SK-N-SH (cell line): ENCODE results near the gene OR10A4. TPM values are rescaled to one million over a fixed set of nuclear protein-coding genes. Genes with fewer than 3 reads are reported as not detected.

Source experiments
- CTCF ChIA-PET: fragments of 300-600, 350-600 bp; formaldehyde crosslinking; extraction: SDS; loops from one replicate; lab custom pipeline; 2021; lab: Yijun Ruan, JAX
- POLR2A ChIA-PET: fragments of 350-600 bp; sonication (Branson Sonifier 250); formaldehyde crosslinking; extraction: SDS; loops from one replicate; lab custom pipeline; 2020; ENCODE audit warnings: antibody characterized with exemption, inconsistent platforms; lab: Yijun Ruan, JAX
- DNase-seq: peaks from one replicate; pipeline ENCODE4 v3.0.0; 2012
- H2AFZ ChIP-seq: fragments of 200-600 bp; sonication (generic); 2 replicates; pipeline ENCODE4 v1.8.1; 2016; ENCODE audit warnings: antibody characterized with exemption, mild to moderate bottlenecking, low read depth
- H3F3A ChIP-seq: fragments of 200-600 bp; sonication (generic); replicated peaks from 2 replicates; pipeline ENCODE3; 2016; ENCODE audit warnings: antibody characterized with exemption, mild to moderate bottlenecking; ENCODE audit not compliant: insufficient read depth
- H3K27ac ChIP-seq, 2 experiments: fragments of 200-500 bp in 1 of 2; fragments of 200-600 bp in 1 of 2; sonication (Bioruptor generic) in 1 of 2; sonication (generic), shearing (Covaris generic) in 1 of 2; 2 replicates each; pipeline versions ENCODE4 v1.5.1 to v1.6.1; 2014 to 2016; ENCODE audit warnings: low read depth in 2 of 2, inconsistent platforms in 1 of 2, low read length in 1 of 2, mild to moderate bottlenecking in 1 of 2, mixed read lengths in 1 of 2
- H3K27me3 ChIP-seq: fragments of 200-600 bp; sonication (generic), shearing (Covaris generic); 2 replicates; pipeline ENCODE4 v1.6.1; 2016; ENCODE audit warnings: mixed run types; ENCODE audit not compliant: insufficient read depth
- H3K36me3 ChIP-seq, 2 experiments: fragments of 200-500 bp in 1 of 2; fragments of 200-600 bp in 1 of 2; sonication (Bioruptor generic) in 1 of 2; sonication (generic) in 1 of 2; replicated peaks in 1 of 2; 2 replicates each; pipeline versions ENCODE3 to v1.5.1; 2014 to 2016; ENCODE audit warnings: low read length in 1 of 2, mild to moderate bottlenecking in 1 of 2; ENCODE audit not compliant: insufficient read depth in 2 of 2, control insufficient read depth in 1 of 2
- H3K4me1 ChIP-seq, 2 experiments: fragments of 200-500 bp in 1 of 2; fragments of 200-600 bp in 1 of 2; sonication (Bioruptor generic) in 1 of 2; sonication (generic), shearing (Covaris generic) in 1 of 2; 2 replicates each; pipeline versions ENCODE4 v1.5.1 to v1.6.1; 2014 to 2016; ENCODE audit warnings: low read depth in 1 of 2, low read length in 1 of 2, mixed run types in 1 of 2; ENCODE audit not compliant: insufficient read depth in 2 of 2, control insufficient read depth in 1 of 2
- H3K4me2 ChIP-seq: fragments of 200-600 bp; sonication (generic), shearing (Covaris generic); 2 replicates; pipeline ENCODE4 v1.6.1; 2017; ENCODE audit warnings: mixed run types
- H3K4me3 ChIP-seq, 2 experiments: fragments of 200-500 bp in 1 of 2; fragments of 200-600 bp in 1 of 2; sonication (Bioruptor generic) in 1 of 2; sonication (generic), shearing (Covaris generic) in 1 of 2; 2 replicates each; pipeline versions ENCODE4 v1.5.1 to v1.8.1; 2014 to 2016; ENCODE audit warnings: low read depth in 2 of 2, inconsistent platforms in 1 of 2, low read length in 1 of 2, mild to moderate bottlenecking in 1 of 2, mixed read lengths in 1 of 2, moderate library complexity in 1 of 2
- H3K79me2 ChIP-seq: fragments of 200-600 bp; sonication (generic); 2 replicates; pipeline ENCODE4 v1.8.1; 2017; ENCODE audit warnings: mild to moderate bottlenecking; ENCODE audit not compliant: insufficient read depth
- H3K9ac ChIP-seq: fragments of 200-600 bp; sonication (generic); 2 replicates; pipeline ENCODE4 v1.6.1; 2017; ENCODE audit warnings: mixed run types
- H3K9me2 ChIP-seq: fragments of 200-600 bp; sonication (generic); 2 replicates; pipeline ENCODE4 v1.6.1; 2017; ENCODE audit warnings: mixed run types
- H3K9me3 ChIP-seq: fragments of 200-600 bp; sonication (generic); 2 replicates; pipeline ENCODE4 v1.6.1; 2017; ENCODE audit warnings: mixed run types, mild to moderate bottlenecking, moderate library complexity
- H4K20me1 ChIP-seq: fragments of 200-600 bp; sonication (generic); 2 replicates; pipeline ENCODE4 v1.6.1; 2017; ENCODE audit warnings: mild to moderate bottlenecking, mixed run types; ENCODE audit not compliant: insufficient read depth
- CHD2 ChIP-seq: fragments of 150-350 bp; IDR thresholded peaks from 2 replicates; pipeline ENCODE4 v1.6.1; 2018; ENCODE audit warnings: low read length; ENCODE audit not compliant: partially characterized antibody
- EP300 ChIP-seq, 2 experiments: IDR thresholded peaks; 2 replicates each; pipeline versions ENCODE4 v1.4.0 to v1.6.1; 2012; ENCODE audit warnings: borderline replicate concordance in 1 of 2, low read depth in 1 of 2, low read length in 1 of 2
- EZH2phosphoT487 ChIP-seq: fragments of 200-600 bp; sonication (generic); IDR thresholded peaks from 2 replicates; pipeline ENCODE4 v1.6.1; 2017; ENCODE audit warnings: low read depth, mixed run types, mild to moderate bottlenecking, antibody characterized with exemption, moderate library complexity, borderline replicate concordance
- GABPA ChIP-seq: IDR thresholded peaks from 2 replicates; pipeline ENCODE4 v1.4.0; 2012; ENCODE audit warnings: low read depth, mild to moderate bottlenecking
- MEF2A ChIP-seq: IDR thresholded peaks from 2 replicates; pipeline ENCODE4 v1.4.0; 2012; ENCODE audit warnings: low read depth, borderline replicate concordance
- NRF1 ChIP-seq: IDR thresholded peaks from 2 replicates; pipeline ENCODE4 v1.6.1; 2012; ENCODE audit warnings: low read depth, mild to moderate bottlenecking, low read length
- POLR2AphosphoS5 ChIP-seq: IDR thresholded peaks from 2 replicates; pipeline ENCODE4 v1.6.1; 2012; ENCODE audit warnings: low read depth, low read length
- RCOR1 ChIP-seq: fragments of 150-350 bp; IDR thresholded peaks from 2 replicates; pipeline ENCODE4 v1.6.1; 2017; ENCODE audit warnings: antibody characterized with exemption, low read length
- YY1 ChIP-seq: IDR thresholded peaks from 2 replicates; pipeline ENCODE4 v1.4.0; 2012; ENCODE audit warnings: low read depth, mild to moderate bottlenecking
- WGBS: methylation state at CpG from one replicate; pipeline ENCODE4 v1.1.6; 2017; ENCODE audit warnings: low lambda C conversion rate; 5-methylcytosine and 5-hydroxymethylcytosine counted together
- polyA plus RNA-seq, 3 experiments: library from polyadenylated mRNA; depleted of rRNA; stranded (reverse); fragments of >200 nt; gene quantifications; 2 replicates each; pipeline ENCODE4 v1.2.3, GENCODE V29; 2012
- TF ChIP-seq, protein P1 (sequence below): IDR thresholded peaks from 2 replicates; pipeline ENCODE4; 2012
- TF ChIP-seq, protein P2 (sequence below): fragments of 150-350 bp; IDR thresholded peaks from 2 replicates; pipeline ENCODE4 v1.6.1; 2016; ENCODE audit warnings: mild to moderate bottlenecking, low read depth, low read length
- TF ChIP-seq, protein P3 (sequence below): fragments of 150-350 bp; IDR thresholded peaks from 2 replicates; pipeline ENCODE4 v1.6.1; 2017; ENCODE audit warnings: antibody characterized with exemption, low read length, low read depth, borderline replicate concordance

The OR10A4 gene
- polyA plus RNA-seq, 1 of the 3 experiments (the other 2 are of a cell fraction) = not detected

GRCh38 chr11:6889835-6890234, 13.4 kb downstream of the OR10A4 start:
- POLR2A ChIA-PET = no interaction called here
- no peaks in the 10 kb centered on the region for H3K9me3 ChIP-seq

DNA sequence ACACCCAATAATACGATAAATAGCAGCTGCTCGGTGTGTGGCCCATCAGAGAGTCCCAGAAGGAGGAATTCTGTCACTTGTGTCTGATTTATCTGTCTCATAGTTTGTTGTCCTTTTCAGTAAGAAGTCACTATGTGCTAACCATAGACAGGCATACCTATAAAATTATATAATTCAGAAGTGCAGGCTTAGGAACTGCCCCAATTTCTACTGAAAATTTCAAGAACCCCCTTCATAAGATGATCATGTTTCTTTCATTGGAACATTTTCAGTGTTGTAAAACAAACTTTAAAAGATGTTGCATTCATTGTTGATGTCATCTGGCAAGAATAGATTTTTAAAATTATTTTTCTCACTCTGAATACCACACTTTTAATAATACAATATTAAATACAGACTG, 16.0 kb downstream of the OR10A4 start, which contains the start of gene OR2D2:
TSS of gene OR2D2 (minus strand) at position 101 of the 400 bp plus-strand sequence. CDS start at position 101, 0 bp downstream.
- ChIA-PET POLR2A (no interaction called here), CTCF (no interaction called here)
- no peaks in the 10 kb centered on the region for H3K36me3 ChIP-seq
- no peak within 1 kb of the TSS for H3K4me2 ChIP-seq
- no peak within 1 kb of the TSS for H3K27ac ChIP-seq
- no peak for DNase-seq
- no peaks in the 10 kb centered on the region for H3K9me3 ChIP-seq
- no peak within 1 kb of the TSS for H3K4me3 ChIP-seq
- H3K9me2 ChIP-seq = no peaks in the 10 kb centered on the region
- H4K20me1 ChIP-seq = no peaks in the 10 kb centered on the region
- no peaks in the 10 kb centered on the region for H3F3A ChIP-seq
- no peak within 1 kb of the TSS for H3K9ac ChIP-seq
- no peaks in the 10 kb centered on the region for H3K27me3 ChIP-seq
- WGBS = 0% methylated on average over 2 of the region's 2 CpGs
- no peak within 1 kb of the TSS for H2AFZ ChIP-seq
- TF ChIP-seq YY1 (no peak), GABPA (no peak), EZH2phosphoT487 (no peak), RCOR1 (no peak), POLR2AphosphoS5 (no peak), EP300 (IDR thresholded peaks at IDR 0.05; ENCODE audit: borderline replicate concordance in 1 of 2, low read depth in 1 of 2, low read length in 1 of 2) (no peak)
- TF ChIP-seq, protein P1, sequence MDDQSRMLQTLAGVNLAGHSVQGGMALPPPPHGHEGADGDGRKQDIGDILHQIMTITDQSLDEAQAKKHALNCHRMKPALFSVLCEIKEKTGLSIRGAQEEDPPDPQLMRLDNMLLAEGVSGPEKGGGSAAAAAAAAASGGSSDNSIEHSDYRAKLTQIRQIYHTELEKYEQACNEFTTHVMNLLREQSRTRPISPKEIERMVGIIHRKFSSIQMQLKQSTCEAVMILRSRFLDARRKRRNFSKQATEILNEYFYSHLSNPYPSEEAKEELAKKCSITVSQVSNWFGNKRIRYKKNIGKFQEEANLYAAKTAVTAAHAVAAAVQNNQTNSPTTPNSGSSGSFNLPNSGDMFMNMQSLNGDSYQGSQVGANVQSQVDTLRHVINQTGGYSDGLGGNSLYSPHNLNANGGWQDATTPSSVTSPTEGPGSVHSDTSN = no peak
- TF ChIP-seq, protein P2, sequence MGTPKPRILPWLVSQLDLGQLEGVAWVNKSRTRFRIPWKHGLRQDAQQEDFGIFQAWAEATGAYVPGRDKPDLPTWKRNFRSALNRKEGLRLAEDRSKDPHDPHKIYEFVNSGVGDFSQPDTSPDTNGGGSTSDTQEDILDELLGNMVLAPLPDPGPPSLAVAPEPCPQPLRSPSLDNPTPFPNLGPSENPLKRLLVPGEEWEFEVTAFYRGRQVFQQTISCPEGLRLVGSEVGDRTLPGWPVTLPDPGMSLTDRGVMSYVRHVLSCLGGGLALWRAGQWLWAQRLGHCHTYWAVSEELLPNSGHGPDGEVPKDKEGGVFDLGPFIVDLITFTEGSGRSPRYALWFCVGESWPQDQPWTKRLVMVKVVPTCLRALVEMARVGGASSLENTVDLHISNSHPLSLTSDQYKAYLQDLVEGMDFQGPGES = no peak
- TF ChIP-seq, all 33 proteins: peak for 0
- Histone ChIP-seq H3K79me2 (no peaks in the 10 kb centered on the region), H3K4me1 (no peaks in the 10 kb centered on the region)

More at GRCh38 chr11:6889835-6890234, 13.4 kb downstream of the OR10A4 start:
- no peaks in the 10 kb centered on the region for H4K20me1 ChIP-seq
- no peaks in the 10 kb centered on the region for H3F3A ChIP-seq
- no peaks in the 10 kb centered on the region for H3K9me2 ChIP-seq
- H3K9ac ChIP-seq = no peak overlapping the region
- CTCF ChIA-PET = interaction anchor here (1.5 kb wide), 1 partner anchor 77 kb away, joined by 5 read pairs; no protein-coding TSS in a partner anchor
- no peak overlapping the region for H2AFZ ChIP-seq
- no peak for TF ChIP-seq NRF1
- H3K4me1 ChIP-seq = no peaks in the 10 kb centered on the region
- H3K27me3 ChIP-seq = no peaks in the 10 kb centered on the region
- 3% methylated on average over 1 of the region's 1 CpG for WGBS
- H3K79me2 ChIP-seq = no peaks in the 10 kb centered on the region
- no peak overlapping the region for H3K27ac ChIP-seq
- H3K4me2 ChIP-seq = no peak overlapping the region
- H3K4me3 ChIP-seq = no peak overlapping the region
- no peaks in the 10 kb centered on the region for H3K36me3 ChIP-seq
- DNase-seq = no peak

GRCh38 chr11:6894097-6894496, 17.7 kb downstream of the OR10A4 start:
- TF ChIP-seq YY1 = no peak
- no peak for TF ChIP-seq MEF2A
- TF ChIP-seq CHD2 = no peak
- TF ChIP-seq, protein P3, sequence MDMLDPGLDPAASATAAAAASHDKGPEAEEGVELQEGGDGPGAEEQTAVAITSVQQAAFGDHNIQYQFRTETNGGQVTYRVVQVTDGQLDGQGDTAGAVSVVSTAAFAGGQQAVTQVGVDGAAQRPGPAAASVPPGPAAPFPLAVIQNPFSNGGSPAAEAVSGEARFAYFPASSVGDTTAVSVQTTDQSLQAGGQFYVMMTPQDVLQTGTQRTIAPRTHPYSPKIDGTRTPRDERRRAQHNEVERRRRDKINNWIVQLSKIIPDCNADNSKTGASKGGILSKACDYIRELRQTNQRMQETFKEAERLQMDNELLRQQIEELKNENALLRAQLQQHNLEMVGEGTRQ = no peak
- H3K27ac ChIP-seq = no peak overlapping the region
- no peaks in the 10 kb centered on the region for H4K20me1 ChIP-seq
- no peak overlapping the region for H2AFZ ChIP-seq
- no peaks in the 10 kb centered on the region for H3K36me3 ChIP-seq
- no peaks in the 10 kb centered on the region for H3K79me2 ChIP-seq
- H3K9me3 ChIP-seq = no peaks in the 10 kb centered on the region
- H3K4me3 ChIP-seq = no peak overlapping the region
- no peaks in the 10 kb centered on the region for H3K4me1 ChIP-seq
- DNase-seq = no peak
- no peaks in the 10 kb centered on the region for H3K27me3 ChIP-seq
- H3K9me2 ChIP-seq = no peaks in the 10 kb centered on the region
- ChIA-PET CTCF (no interaction called here), POLR2A (no interaction called here)
- H3K9ac ChIP-seq = no peak overlapping the region
- H3K4me2 ChIP-seq = no peak overlapping the region
- no peaks in the 10 kb centered on the region for H3F3A ChIP-seq
